NCI-H1048 (cell line): ENCODE data around the gene SNRPB.
"Not testable (repeated sequence)": the region's sequence is repeated elsewhere in the genome, so short reads cannot be mapped to it uniquely, and the experiment has no call there.

Source experiments
- DNase-seq: peaks from one replicate; lab custom pipeline; 2025; lab: John Stamatoyannopoulos, UW

SNRPB gene

GRCh38 chr20:2470423-2471193, at the start of gene SNRPB:
Gene SNRPB (minus strand): TSS chr20:2470789. CDS start chr20:2470690, 99 bp downstream.
- DNase-seq, result peak; percentile 96

- no peak for DNase-seq
These were observed 48.7 kb upstream of the SNRPB start for GRCh38 chr20:2519115-2519809.

GRCh38 chr20:2518558-2518957, 48.0 kb upstream of the SNRPB start:
- no peak for DNase-seq

- no peak for DNase-seq
These were observed 47.5 kb upstream of the SNRPB start for GRCh38 chr20:2518096-2518495.

- no peak for DNase-seq
These were observed 45.8 kb upstream of the SNRPB start for GRCh38 chr20:2516399-2516798.

- DNase-seq, result no peak
These were observed 44.6 kb upstream of the SNRPB start for GRCh38 chr20:2515203-2515602.

GRCh38 chr20:2509794-2510193, 39.2 kb upstream of the SNRPB start:
- DNase-seq, result no peak

- no peak for DNase-seq
These were observed 38.8 kb upstream of the SNRPB start for GRCh38 chr20:2509468-2509781.

GRCh38 chr20:2508631-2509467, 38.3 kb upstream of the SNRPB start, which contains the start of gene ZNF343:
Gene ZNF343 (minus strand): TSS chr20:2508915. CDS start chr20:2493895, 15,020 bp downstream.
- peak; percentile 60 for DNase-seq

GRCh38 chr20:2507875-2508630, 37.5 kb upstream of the SNRPB start:
- no peak for DNase-seq

GRCh38 chr20:2507464-2507863, 36.9 kb upstream of the SNRPB start:
- DNase-seq, result no peak

GRCh38 chr20:2506426-2506825, 35.8 kb upstream of the SNRPB start:
- not testable (repeated sequence) for DNase-seq

- not testable (repeated sequence) for DNase-seq
These were observed 34.2 kb upstream of the SNRPB start for GRCh38 chr20:2504803-2505202.

- DNase-seq, result not testable (repeated sequence)
These were observed 32.3 kb upstream of the SNRPB start for GRCh38 chr20:2502808-2503384.

- DNase-seq, result no peak
These were observed 15.1 kb upstream of the SNRPB start for GRCh38 chr20:2485661-2486060.

- DNase-seq, result no peak
These were observed 14.5 kb upstream of the SNRPB start for GRCh38 chr20:2485080-2485479.

GRCh38 chr20:2483504-2483903, 12.9 kb upstream of the SNRPB start:
- DNase-seq, result no peak

GRCh38 chr20:2480381-2480780, 9.8 kb upstream of the SNRPB start:
- no peak for DNase-seq

- DNase-seq, result no peak
These were observed 6.4 kb upstream of the SNRPB start for GRCh38 chr20:2476742-2477615.
